Measurements from ENCODE around the gene HOXA13.

GRCh38 chr7:27247000-27247399 is 47.1 kb upstream of the HOXA13 start:
- TF ChIP-seq POLR2A (IDR thresholded peaks at IDR 0.05) = no peak
- TF ChIP-seq CTCF (IDR thresholded peaks at IDR 0.05) = no peak
